RWPE2 (cell line): Measurements from ENCODE around the gene BIRC5.
A peak's percentile ranks its signal among the peaks of the same experiment; 100 is the strongest.

Experiments
- ATAC-seq: fragments of 200-7000 bp; cut with Tn5 transposase; 3 replicates; pipeline ENCODE4 v1.9.1; 2021; ENCODE audit warnings: low read depth
- DNase-seq: peaks from one replicate; pipeline ENCODE4 v3.0.0-alpha.2; 2020; ENCODE audit warnings: low spot score
- H3K27ac ChIP-seq: fragments of 450-650 bp; 2 replicates; pipeline ENCODE4 v1.5.1; 2017; ENCODE audit warnings: mild to moderate bottlenecking; ENCODE audit not compliant: poor library complexity, severe bottlenecking
- H3K27me3 ChIP-seq: fragments of 250-450 bp; sonication (Bioruptor Pico); 2 replicates; pipeline ENCODE4 v1.5.1; 2021; ENCODE audit warnings: mild to moderate bottlenecking, moderate library complexity; ENCODE audit not compliant: insufficient read depth, poor library complexity, severe bottlenecking
- H3K36me3 ChIP-seq: fragments of 250-450 bp; sonication (Bioruptor Pico); 2 replicates; pipeline ENCODE4 v1.5.1; 2020; ENCODE audit warnings: low read depth, mild to moderate bottlenecking, moderate library complexity
- H3K4me1 ChIP-seq: fragments of 250-450 bp; sonication (Bioruptor Pico); 2 replicates; pipeline ENCODE4 v1.5.1; 2021; ENCODE audit warnings: mild to moderate bottlenecking, moderate library complexity; ENCODE audit not compliant: insufficient read depth, poor library complexity, severe bottlenecking
- H3K4me3 ChIP-seq: fragments of 250-450 bp; sonication (Bioruptor Pico); 2 replicates; pipeline ENCODE4 v1.5.1; 2021; ENCODE audit warnings: mild to moderate bottlenecking, moderate library complexity; ENCODE audit not compliant: severe bottlenecking
- H3K9me3 ChIP-seq: fragments of 250-450 bp; sonication (Bioruptor Pico); 2 replicates; pipeline ENCODE4 v1.5.1; 2021; ENCODE audit warnings: mild to moderate bottlenecking, moderate library complexity; ENCODE audit not compliant: severe bottlenecking
- CTCF ChIP-seq: fragments of 450-650 bp; IDR thresholded peaks from one replicate; pipeline ENCODE4 v1.5.1; 2017; ENCODE audit warnings: mild to moderate bottlenecking, moderate library complexity; ENCODE audit not compliant: poor library complexity, severe bottlenecking

BIRC5 gene

GRCh38 chr17:78249074-78249817 lies 35.2 kb downstream of the BIRC5 start:
- Histone ChIP-seq H3K4me3 (no peak overlapping the region), H3K27ac (no peak overlapping the region), H3K36me3 (no peaks in the 10 kb centered on the region), H3K4me1 (peaks cover 6% of the 10 kb centered on the region), H3K9me3 (peaks cover 7% of the 10 kb centered on the region), H3K27me3 (no peaks in the 10 kb centered on the region)
- ATAC-seq (no peak), DNase-seq (peak; percentile 71)
- TF ChIP-seq CTCF, result no peak

GRCh38 chr17:78249818-78250806 lies 36.1 kb downstream of the BIRC5 start:
- peaks cover 6% of the 10 kb centered on the region for H3K9me3 ChIP-seq
- no peak overlapping the region for H3K27ac ChIP-seq
- no peak overlapping the region for H3K4me3 ChIP-seq
- H3K36me3 ChIP-seq, result no peaks in the 10 kb centered on the region
- TF ChIP-seq CTCF, result no peak
- ATAC-seq, result no peak
- peaks cover 6% of the 10 kb centered on the region for H3K4me1 ChIP-seq
- no peaks in the 10 kb centered on the region for H3K27me3 ChIP-seq
- DNase-seq, result peak; percentile 58

GRCh38 chr17:78250891-78251772 lies 37.1 kb downstream of the BIRC5 start:
- peak; percentile 85 for ATAC-seq
- peak overlapping the region; percentile 47 for H3K27ac ChIP-seq

GRCh38 chr17:78251773-78252103 lies 37.7 kb downstream of the BIRC5 start:
- no peak for TF ChIP-seq CTCF
- DNase-seq, result no peak
- Histone ChIP-seq H3K4me1 (peaks cover 6% of the 10 kb centered on the region), H3K9me3 (no peaks in the 10 kb centered on the region), H3K4me3 (no peak overlapping the region), H3K27me3 (no peaks in the 10 kb centered on the region), H3K27ac (peak overlapping the region; percentile 47), H3K36me3 (no peaks in the 10 kb centered on the region)
- no peak for ATAC-seq

More at GRCh38 chr17:78250891-78251772, 37.1 kb downstream of the BIRC5 start:
- H3K9me3 ChIP-seq, result no peaks in the 10 kb centered on the region
- peak overlapping the region; percentile 5 for H3K4me3 ChIP-seq
- peak; percentile 99 for TF ChIP-seq CTCF
- H3K27me3 ChIP-seq, result no peaks in the 10 kb centered on the region
- peaks cover 6% of the 10 kb centered on the region for H3K4me1 ChIP-seq
- no peaks in the 10 kb centered on the region for H3K36me3 ChIP-seq
- DNase-seq, result peak; percentile 88
